Inflammatory macrophage (primary cell): ENCODE results near the gene PCDHGA12.
"Not testable (repeated sequence)": the region's sequence is repeated elsewhere in the genome, so short reads cannot be mapped to it uniquely, and the experiment has no call there.

ENCODE experiments used
- DNase-seq, 2 donors: peaks; one replicate each; pipeline ENCODE4 v3.0.0-alpha.2; 2020 to 2022

The PCDHGA12 gene

GRCh38 chr5:141407790-141408505 is 22.4 kb upstream of the PCDHGA12 start, which contains the start of gene PCDHGB6:
Gene PCDHGB6 (plus strand): TSS chr5:141408021. CDS start chr5:141408203, 182 bp downstream.
- peak; percentile 38 to 63 for DNase-seq

- DNase-seq = no peak
Observed at GRCh38 chr5:141409598-141410306, 20.6 kb upstream of the PCDHGA12 start.

- DNase-seq = no peak
Observed at GRCh38 chr5:141411575-141411974, 18.7 kb upstream of the PCDHGA12 start.

DNA sequence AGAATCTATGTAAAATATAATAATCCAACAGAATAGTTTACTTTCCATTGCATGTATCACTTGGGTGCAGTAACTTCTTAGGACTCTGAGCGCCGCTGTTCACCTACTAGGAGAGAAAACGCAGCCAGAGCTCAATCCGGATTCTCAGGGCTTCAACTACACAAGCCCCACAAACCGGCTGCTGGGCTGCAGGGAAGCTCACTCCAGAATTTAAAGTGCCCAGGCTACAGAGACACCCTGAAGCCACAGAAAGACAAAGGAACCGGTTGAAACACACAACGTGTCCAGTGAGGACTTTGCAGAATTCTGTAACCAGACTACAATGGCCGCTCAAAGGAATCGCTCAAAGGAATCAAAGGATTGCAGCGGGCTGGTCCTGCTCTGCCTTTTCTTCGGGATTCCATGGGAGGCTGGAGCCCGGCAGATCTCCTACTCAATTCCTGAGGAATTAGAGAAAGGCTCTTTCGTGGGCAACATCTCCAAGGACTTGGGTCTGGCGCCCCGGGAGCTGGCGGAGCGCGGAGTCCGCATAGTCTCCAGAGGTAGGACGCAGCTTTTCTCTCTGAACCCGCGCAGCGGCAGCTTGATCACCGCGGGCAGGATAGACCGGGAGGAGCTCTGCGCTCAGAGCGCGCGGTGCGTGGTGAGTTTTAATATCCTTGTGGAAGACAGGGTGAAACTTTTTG is 17.3 kb upstream of the PCDHGA12 start, which contains the start of gene PCDHGA10:
PCDHGA10 (plus strand) TSS at position 134 of the 686 bp plus-strand sequence; CDS start at position 323, 189 bp downstream.
- peak; percentile 57 to 73 for DNase-seq

DNA sequence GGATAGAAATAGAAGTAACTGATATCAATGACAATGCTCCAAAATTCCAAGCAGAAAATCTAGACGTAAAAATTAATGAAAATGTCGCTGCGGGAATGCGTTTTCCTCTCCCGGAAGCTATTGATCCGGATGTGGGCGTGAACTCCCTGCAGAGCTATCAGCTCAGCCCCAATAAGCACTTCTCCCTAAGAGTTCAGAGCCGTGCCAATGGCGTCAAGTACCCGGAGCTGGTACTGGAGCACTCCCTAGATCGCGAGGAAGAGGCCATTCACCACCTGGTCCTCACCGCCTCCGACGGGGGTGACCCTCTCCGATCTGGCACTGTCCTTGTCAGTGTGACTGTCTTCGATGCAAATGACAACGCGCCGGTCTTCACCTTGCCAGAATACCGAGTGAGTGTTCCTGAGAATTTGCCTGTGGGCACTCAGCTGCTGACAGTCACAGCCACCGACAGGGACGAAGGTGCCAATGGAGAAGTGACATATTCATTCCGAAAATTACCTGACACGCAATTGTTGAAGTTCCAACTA is 16.7 kb upstream of the PCDHGA12 start:
- no peak for DNase-seq

- DNase-seq = not testable (repeated sequence)
Observed at GRCh38 chr5:141414548-141415274, 15.6 kb upstream of the PCDHGA12 start.

GRCh38 chr5:141415275-141415618 is 15.1 kb upstream of the PCDHGA12 start:
- not testable (repeated sequence) for DNase-seq

DNA sequence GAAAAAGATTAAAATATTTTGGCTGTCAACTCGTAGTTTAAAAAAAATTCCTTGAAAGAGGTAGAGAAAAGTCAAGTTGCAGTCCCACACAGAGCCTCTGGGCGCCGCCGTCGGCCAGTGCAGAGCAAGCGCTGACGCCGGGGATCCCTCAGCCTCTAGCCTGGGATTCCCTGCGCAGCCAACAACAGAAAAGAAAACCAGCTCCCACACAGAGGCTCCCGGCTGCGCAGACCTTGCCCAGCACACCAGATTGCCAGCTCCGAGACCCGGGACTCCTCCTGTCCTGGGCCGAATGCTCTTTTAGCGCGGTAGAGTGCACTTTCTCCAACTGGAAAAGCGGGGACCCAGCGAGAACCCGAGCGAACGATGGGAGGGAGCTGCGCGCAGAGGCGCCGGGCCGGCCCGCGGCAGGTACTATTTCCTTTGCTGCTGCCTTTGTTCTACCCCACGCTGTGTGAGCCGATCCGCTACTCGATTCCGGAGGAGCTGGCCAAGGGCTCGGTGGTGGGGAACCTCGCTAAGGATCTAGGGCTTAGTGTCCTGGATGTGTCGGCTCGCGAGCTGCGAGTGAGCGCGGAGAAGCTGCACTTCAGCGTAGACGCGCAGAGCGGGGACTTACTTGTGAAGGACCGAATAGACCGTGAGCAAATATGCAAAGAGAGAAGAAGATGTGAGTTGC is 12.7 kb upstream of the PCDHGA12 start, which contains the start of gene PCDHGB7:
PCDHGB7 (plus strand) TSS at position 184 of the 679 bp plus-strand sequence; CDS start at position 367, 183 bp downstream.
- peak; percentile 74 to 87 for DNase-seq

DNA sequence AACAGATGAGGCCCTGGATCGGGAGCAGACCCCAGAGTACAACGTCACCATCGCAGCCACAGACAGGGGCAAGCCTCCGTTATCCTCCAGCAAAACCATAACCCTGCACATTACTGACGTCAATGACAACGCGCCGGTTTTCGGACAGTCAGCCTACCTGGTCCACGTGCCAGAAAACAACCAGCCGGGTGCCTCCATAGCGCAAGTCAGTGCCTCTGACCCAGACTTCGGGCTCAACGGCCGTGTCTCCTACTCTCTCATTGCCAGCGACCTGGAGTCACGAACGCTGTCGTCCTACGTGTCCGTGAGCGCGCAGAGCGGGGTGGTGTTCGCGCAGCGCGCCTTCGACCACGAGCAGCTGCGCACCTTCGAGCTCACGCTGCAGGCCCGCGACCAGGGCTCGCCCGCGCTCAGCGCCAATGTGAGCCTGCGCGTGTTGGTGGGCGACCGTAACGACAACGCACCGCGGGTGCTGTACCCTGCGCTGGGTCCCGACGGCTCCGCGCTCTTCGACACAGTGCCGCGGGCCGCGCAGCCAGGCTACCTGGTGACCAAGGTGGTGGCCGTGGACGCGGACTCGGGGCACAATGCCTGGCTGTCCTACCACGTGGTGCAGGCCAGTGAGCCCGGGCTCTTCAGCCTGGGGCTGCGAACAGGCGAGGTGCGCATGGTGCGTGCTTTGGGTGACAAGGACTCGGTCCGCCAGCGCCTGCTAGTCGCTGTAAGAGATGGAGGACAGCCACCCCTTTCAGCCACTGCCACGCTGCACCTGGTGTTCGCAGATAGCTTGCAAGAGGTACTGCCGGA is 11.0 kb upstream of the PCDHGA12 start:
- DNase-seq = no peak

GRCh38 chr5:141420855-141421488 is 9.3 kb upstream of the PCDHGA12 start, which contains the start of gene PCDHGA11:
Gene PCDHGA11 (plus strand): TSS chr5:141421051. CDS start chr5:141421228, 177 bp downstream.
- peak; percentile 72 to 77 for DNase-seq

GRCh38 chr5:141421489-141421855 is 8.8 kb upstream of the PCDHGA12 start:
- DNase-seq = no peak

- DNase-seq = no peak
Observed at GRCh38 chr5:141422742-141423291, 7.5 kb upstream of the PCDHGA12 start.

- no peak for DNase-seq
Observed at GRCh38 chr5:141427783-141428426, 2.4 kb upstream of the PCDHGA12 start.

- DNase-seq = peak in 1 of 2 donors; percentile 20
Observed at GRCh38 chr5:141431286-141431685, 979 bp downstream of the PCDHGA12 start.

- DNase-seq = not testable (repeated sequence)
Observed at GRCh38 chr5:141432308-141432707, 2.0 kb downstream of the PCDHGA12 start.

- not testable (repeated sequence) for DNase-seq
Observed at GRCh38 chr5:141432726-141433125, 2.4 kb downstream of the PCDHGA12 start.

DNA sequence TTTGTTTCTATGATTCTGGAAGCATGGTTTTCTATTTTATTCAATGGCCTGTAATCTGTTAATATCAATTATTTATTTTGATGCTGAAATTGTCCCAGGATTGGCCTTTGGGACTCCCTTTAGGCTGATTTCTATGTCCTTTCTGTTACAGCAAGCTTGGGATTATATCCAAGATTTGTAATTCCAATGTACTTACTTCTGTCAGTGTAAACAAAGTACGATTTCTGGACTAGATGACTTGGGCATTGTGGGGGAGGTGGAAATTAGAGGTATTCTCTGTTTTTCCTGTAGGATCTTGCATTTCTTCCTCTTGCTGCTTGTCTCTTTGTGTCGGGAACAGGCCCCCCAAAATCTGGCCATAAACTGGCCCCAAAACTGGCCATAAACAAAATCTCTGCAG is 3.7 kb downstream of the PCDHGA12 start:
- DNase-seq = no peak

- DNase-seq = no peak
Observed at GRCh38 chr5:141437221-141437620, 6.9 kb downstream of the PCDHGA12 start.
